Renal cortical epithelial cell (primary cell): ENCODE measurements around the gene CCSER1. TPM values are rescaled to one million over a fixed set of nuclear protein-coding genes. Genes with fewer than 3 reads are reported as not detected.
A peak's percentile ranks its signal among the peaks of the same experiment; 100 is the strongest.

Experiments
- DNase-seq: peaks from one replicate; pipeline ENCODE4 v3.0.0-alpha.2; 2011; ENCODE audit warnings: low read depth
- total RNA-seq: library from RNA; depleted of rRNA; stranded (reverse); fragments of >200 nt; gene quantifications from 2 replicates; pipeline ENCODE4 v1.2.3, GENCODE V29; 2014

CCSER1 gene
- total RNA-seq: 2.4 and 5.7 TPM in 2 replicates

- DNase-seq: peak; percentile 67
Observed at GRCh38 chr4:90127223-90127705, at the start of gene CCSER1. Gene CCSER1 (plus strand): TSS chr4:90127394.

GRCh38 chr4:90078440-90078839 is 48.8 kb upstream of the CCSER1 start:
- peak; percentile 25 for DNase-seq

- no peak for DNase-seq
Observed at GRCh38 chr4:90080116-90080515, 47.1 kb upstream of the CCSER1 start.

GRCh38 chr4:90081432-90082144 is 45.6 kb upstream of the CCSER1 start:
- no peak for DNase-seq

GRCh38 chr4:90082449-90082848 is 44.7 kb upstream of the CCSER1 start:
- no peak for DNase-seq

GRCh38 chr4:90084277-90084966 is 42.8 kb upstream of the CCSER1 start:
- DNase-seq: no peak

GRCh38 chr4:90084967-90085295 is 42.3 kb upstream of the CCSER1 start:
- DNase-seq: no peak

- DNase-seq: no peak
Observed at GRCh38 chr4:90093526-90093925, 33.7 kb upstream of the CCSER1 start.

GRCh38 chr4:90095000-90095399 is 32.2 kb upstream of the CCSER1 start:
- peak; percentile 32 for DNase-seq

- peak; percentile 17 for DNase-seq
Observed at GRCh38 chr4:90099812-90100211, 27.4 kb upstream of the CCSER1 start.

GRCh38 chr4:90103991-90104390 is 23.2 kb upstream of the CCSER1 start:
- no peak for DNase-seq

GRCh38 chr4:90105274-90105673 is 21.9 kb upstream of the CCSER1 start:
- no peak for DNase-seq

- peak; percentile 70 for DNase-seq
Observed at GRCh38 chr4:90112715-90113114, 14.5 kb upstream of the CCSER1 start.

- peak; percentile 31 for DNase-seq
Observed at GRCh38 chr4:90113881-90114457, 13.2 kb upstream of the CCSER1 start.

- no peak for DNase-seq
Observed at GRCh38 chr4:90118527-90119195, 8.5 kb upstream of the CCSER1 start.

- DNase-seq: peak; percentile 23
Observed at GRCh38 chr4:90120037-90120436, 7.2 kb upstream of the CCSER1 start.

GRCh38 chr4:90120815-90121214 is 6.4 kb upstream of the CCSER1 start:
- no peak for DNase-seq

GRCh38 chr4:90121676-90122354 is 5.4 kb upstream of the CCSER1 start:
- DNase-seq: no peak

- DNase-seq: no peak
Observed at GRCh38 chr4:90122355-90122748, 4.8 kb upstream of the CCSER1 start.

- DNase-seq: no peak
Observed at GRCh38 chr4:90124276-90124675, 2.9 kb upstream of the CCSER1 start.

GRCh38 chr4:90126805-90127204 is 389 bp upstream of the CCSER1 start:
- peak; percentile 17 for DNase-seq
